Measurements from ENCODE around the gene TMEM80.

The TMEM80 gene

DNA sequence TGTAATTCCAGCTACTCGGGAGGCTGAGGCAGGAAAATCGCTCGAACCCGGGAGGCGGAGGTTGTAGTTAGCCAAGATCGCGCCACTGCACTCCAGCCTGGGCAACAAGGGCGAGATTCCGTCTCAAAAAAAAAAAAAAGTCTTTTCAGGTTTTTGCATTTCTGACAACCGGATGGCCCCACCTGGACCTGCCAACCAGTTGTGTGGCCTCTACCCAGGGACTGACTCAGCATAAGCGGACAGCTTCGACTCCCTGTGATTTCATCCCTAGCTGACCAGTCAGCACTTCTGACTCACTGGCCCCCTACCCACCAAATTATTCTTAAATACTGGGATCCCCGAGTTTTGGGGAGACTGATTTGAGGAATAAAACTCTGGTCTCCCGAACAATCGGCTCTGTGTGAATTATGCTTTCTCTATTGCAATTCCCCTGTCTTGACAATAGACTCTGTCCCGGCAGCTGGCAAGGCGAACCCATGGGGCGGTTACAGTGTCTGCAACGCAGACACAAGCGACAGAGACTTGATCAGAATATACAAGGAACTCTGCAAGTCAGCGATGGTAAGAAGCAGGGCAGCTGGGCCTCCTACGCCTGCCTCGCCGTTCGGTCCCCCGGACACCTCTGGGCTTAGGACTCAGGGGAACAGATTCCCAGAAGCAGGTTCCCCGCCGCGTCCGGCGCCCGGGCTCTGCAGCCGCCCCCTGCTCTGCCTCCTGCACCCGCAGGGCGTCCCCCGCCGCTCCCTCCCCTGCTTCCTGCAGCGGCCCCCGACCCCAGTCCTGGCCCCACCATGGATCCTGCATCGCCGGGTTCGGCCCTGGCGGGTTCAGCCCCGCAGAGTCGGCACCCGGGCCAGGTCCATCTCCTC is 50.9 kb downstream of the TMEM80 start:
- DNase-seq, result no peak

- peak; percentile 88 for DNase-seq
These were observed 51.8 kb downstream of the TMEM80 start, which contains the start of gene TALDO1 for GRCh38 chr11:747158-748006. TSS of gene TALDO1 (plus strand) at chr11:747464. CDS start at chr11:747482, 18 bp downstream.

- peak; percentile 39 for DNase-seq
These were observed 52.4 kb downstream of the TMEM80 start for GRCh38 chr11:748007-748359.

GRCh38 chr11:749731-750130 is 54.1 kb downstream of the TMEM80 start:
- no peak for DNase-seq

All from right kidney (tissue), 1 donor.